ENCODE measurements around the gene PPP1R36. TPM values are rescaled to one million over a fixed set of nuclear protein-coding genes. Genes with fewer than 3 reads are reported as not detected.
"Not testable (repeated sequence)": the region's sequence is repeated elsewhere in the genome, so short reads cannot be mapped to it uniquely, and the experiment has no call there.

Gene PPP1R36
- total and polyA plus RNA-seq, 2 of the 8 experiments (the other 6 are each of a cell fraction or from before 2014, with no cell fraction given), result 0.39 to 0.93 TPM

DNA sequence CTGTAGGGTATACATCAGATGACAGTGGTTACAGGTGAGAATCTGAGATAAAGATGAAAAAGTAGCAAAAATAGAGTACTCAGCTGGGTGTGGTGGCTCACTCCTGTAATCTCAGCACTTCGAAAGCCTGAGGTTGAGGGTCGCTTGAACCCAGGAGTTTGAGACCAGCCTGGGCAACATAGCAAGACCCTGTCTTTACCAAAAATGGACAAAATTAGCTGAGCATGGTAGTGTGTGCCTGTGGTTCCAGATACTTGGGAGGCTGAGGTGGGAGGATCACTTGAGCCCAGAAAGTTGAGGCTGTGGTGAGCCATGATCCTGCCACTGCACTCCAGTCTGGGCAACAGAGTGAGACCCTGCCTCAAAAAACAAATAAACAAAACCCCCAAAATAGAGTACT, 8.5 kb downstream of the PPP1R36 start:
- H2BK15ac ChIP-seq (ENCODE audit: low read length); H3K4ac ChIP-seq (replicated peaks; ENCODE audit: insufficient read length, low read depth, low read length); H3K36me3 ChIP-seq (ENCODE audit: control insufficient read depth in 2 of 4, insufficient read depth in 4 of 4, low read length in 3 of 4); H3K4me1 ChIP-seq (replicated peaks in 1 of 4; ENCODE audit: control insufficient read depth in 3 of 4, insufficient read depth in 4 of 4, low read length in 3 of 4); H4K8ac ChIP-seq (ENCODE audit: extremely low read depth, insufficient read depth, low read length); H3K23ac ChIP-seq (ENCODE audit: insufficient read length); H2AFZ ChIP-seq (ENCODE audit: low read length); H3K56ac ChIP-seq (replicated peaks; ENCODE audit: insufficient read length, low read depth, low read length); FAIRE-seq; H4K20me1 ChIP-seq (replicated peaks in 1 of 2; ENCODE audit: control insufficient read depth in 1 of 2, insufficient read depth in 2 of 2, low read length in 2 of 2); POLR2A ChIA-PET (ENCODE audit: partially characterized antibody); H3K79me2 ChIP-seq (ENCODE audit: control insufficient read depth in 1 of 2, insufficient read depth in 2 of 2, low read length in 2 of 2); H3K4me3 ChIP-seq (ENCODE audit: extremely low read depth in 1 of 4, insufficient read depth in 2 of 4, low read depth in 3 of 4, low read length in 4 of 4); H2AK5ac ChIP-seq (ENCODE audit: low read depth, low read length); H3K79me1 ChIP-seq (ENCODE audit: low read depth, low read length); H3K27me3 ChIP-seq (replicated peaks in 1 of 4; ENCODE audit: control insufficient read depth in 3 of 4, extremely low read depth in 1 of 4, insufficient read depth in 3 of 4, low read length in 3 of 4); H2BK5ac ChIP-seq (ENCODE audit: low read depth, low read length); DNase-seq (ENCODE audit: low read depth in 1 of 2, low spot score in 2 of 2); H3K27ac ChIP-seq (ENCODE audit: low read depth, low read length); H3K23me2 ChIP-seq (ENCODE audit: low read depth, low read length); H2BK20ac ChIP-seq (ENCODE audit: low read length); H3K9me3 ChIP-seq (ENCODE audit: insufficient read depth in 2 of 2, low read depth in 1 of 2, low read length in 1 of 2); H3K9ac ChIP-seq (replicated peaks in 1 of 4; ENCODE audit: extremely low read depth in 1 of 4, low read depth in 3 of 4, low read length in 3 of 4); H4K91ac ChIP-seq (replicated peaks; ENCODE audit: insufficient read length, low read length); H2BK120ac ChIP-seq (replicated peaks; ENCODE audit: low read depth, low read length); H3K14ac ChIP-seq (ENCODE audit: insufficient read length); H4K5ac ChIP-seq (ENCODE audit: insufficient read length, low read depth, low read length); H2BK12ac ChIP-seq (ENCODE audit: low read depth, low read length); H3K4me2 ChIP-seq (ENCODE audit: insufficient read depth in 1 of 2, low read depth in 2 of 2, low read length in 2 of 2); H3K18ac ChIP-seq (ENCODE audit: extremely low read depth, low read length): not testable (repeated sequence)
- 0 out of 2 replicates have a peak, but pooled peaks have one; percentile 12 for TF ChIP-seq KDM1A (IDR thresholded peaks at IDR 0.05; ENCODE audit: borderline replicate concordance, low read length)
- WGBS, 2 experiments (ENCODE audit: extremely low coverage in 1 of 2, insufficient coverage in 1 of 2, insufficient read length in 1 of 2, insufficient replicate concordance in 2 of 2, low coverage in 1 of 2, low lambda C conversion rate in 2 of 2, missing lambda C conversion rate in 1 of 2), result 94% methylated on average over 2 of the region's 2 CpGs; no CpG with 5 or more reads in 1 of the 2 experiments
- CTCF ChIA-PET (ENCODE audit: partially characterized antibody), result interaction anchor here (0.6 kb wide), 2 partner anchors 32 to 43 kb away, joined by 3 read pairs; no protein-coding TSS in a partner anchor
